Measurements from ENCODE around the gene S100A3.

Gene S100A3

GRCh38 chr1:153542956-153543711 is 5.9 kb downstream of the S100A3 start:
- H3K27me3 Mint-ChIP-seq (ENCODE audit: low read depth, poor library complexity): peaks cover 8% of the 10 kb centered on the region

GRCh38 chr1:153541641-153542590 is 7.1 kb downstream of the S100A3 start:
- Mint-ChIP-seq H3K4me3 (no peak overlapping the region), H3K36me3 (ENCODE audit: low read depth) (no peaks in the 10 kb centered on the region), H3K27ac (no peak overlapping the region), H3K4me1 (peaks cover 93% of the 10 kb centered on the region), H3K27me3 (ENCODE audit: low read depth, poor library complexity) (peaks cover 8% of the 10 kb centered on the region), H3K9me3 (no peaks in the 10 kb centered on the region)
- TF ChIP-seq CTCF (IDR thresholded peaks at IDR 0.05): no peak
- DNase-seq: no peak

More at GRCh38 chr1:153542956-153543711, 5.9 kb downstream of the S100A3 start:
- Mint-ChIP-seq H3K36me3 (ENCODE audit: low read depth) (no peaks in the 10 kb centered on the region), H3K9me3 (no peaks in the 10 kb centered on the region), H3K4me3 (no peak overlapping the region), H3K4me1 (peaks cover 95% of the 10 kb centered on the region), H3K27ac (peak overlapping the region; percentile 31)
- no peak for TF ChIP-seq CTCF (IDR thresholded peaks at IDR 0.05)
- no peak for DNase-seq

GRCh38 chr1:153540394-153541361 is 8.4 kb downstream of the S100A3 start, which contains the start of gene S100A5:
Gene S100A5, minus strand, starts transcription at chr1:153540934. Its CDS starts 743 bp downstream, at chr1:153540191.
- Mint-ChIP-seq H3K4me3 (no peak within 1 kb of the TSS), H3K9me3 (no peaks in the 10 kb centered on the region), H3K36me3 (ENCODE audit: low read depth) (no peaks in the 10 kb centered on the region), H3K27me3 (ENCODE audit: low read depth, poor library complexity) (peaks cover 8% of the 10 kb centered on the region), H3K27ac (peak within 1 kb of the TSS; percentile 95), H3K4me1 (peaks cover 91% of the 10 kb centered on the region)
- no peak for TF ChIP-seq CTCF (IDR thresholded peaks at IDR 0.05)
- DNase-seq: no peak

GRCh38 chr1:153539395-153540093 is 9.5 kb downstream of the S100A3 start:
- Mint-ChIP-seq H3K27ac (peak overlapping the region; percentile 49), H3K4me1 (peaks cover 88% of the 10 kb centered on the region), H3K36me3 (ENCODE audit: low read depth) (no peaks in the 10 kb centered on the region), H3K9me3 (no peaks in the 10 kb centered on the region), H3K4me3 (no peak overlapping the region), H3K27me3 (ENCODE audit: low read depth, poor library complexity) (peaks cover 8% of the 10 kb centered on the region)
- no peak for DNase-seq
- TF ChIP-seq CTCF (IDR thresholded peaks at IDR 0.05): no peak

- no peak overlapping the region for H3K4me3 Mint-ChIP-seq
- no peak overlapping the region for H3K27ac Mint-ChIP-seq
- no peak for TF ChIP-seq CTCF (IDR thresholded peaks at IDR 0.05)
- H3K9me3 Mint-ChIP-seq: no peaks in the 10 kb centered on the region
- no peaks in the 10 kb centered on the region for H3K36me3 Mint-ChIP-seq (ENCODE audit: low read depth)
- H3K4me1 Mint-ChIP-seq: peaks cover 88% of the 10 kb centered on the region
- peaks cover 8% of the 10 kb centered on the region for H3K27me3 Mint-ChIP-seq (ENCODE audit: low read depth, poor library complexity)
- no peak for DNase-seq
These were observed 10.7 kb downstream of the S100A3 start for GRCh38 chr1:153538315-153538821.

Data from nephron progenitor cell (in vitro differentiated cells).